NB4 (cell line): ENCODE results near the gene MYBPHL.

Source experiments
- DNase-seq: peaks from one replicate; pipeline ENCODE4 v3.0.0; 2010; ENCODE audit warnings: low read depth
- H3K4me3 ChIP-seq: one replicate; pipeline ENCODE4 v1.5.1; 2011; ENCODE audit warnings: mild to moderate bottlenecking, low read depth, low read length, moderate library complexity
- MYC ChIP-seq: IDR thresholded peaks from 2 replicates; pipeline ENCODE4 v1.6.1; 2011; ENCODE audit warnings: low read depth, low read length
- POLR2A ChIP-seq: IDR thresholded peaks from 2 replicates; pipeline ENCODE4 v1.6.1; 2011; ENCODE audit warnings: mild to moderate bottlenecking; ENCODE audit not compliant: insufficient read length; ENCODE audit errors: extremely low read depth
- TF ChIP-seq, protein P1 (sequence below): IDR thresholded peaks from 2 replicates; pipeline ENCODE4 v1.6.1; 2011; ENCODE audit warnings: low read depth, low read length
- TF ChIP-seq, protein P2 (sequence below): IDR thresholded peaks from one replicate; pipeline ENCODE4 v1.5.1; 2012; ENCODE audit warnings: low read depth, low read length

MYBPHL gene

DNA sequence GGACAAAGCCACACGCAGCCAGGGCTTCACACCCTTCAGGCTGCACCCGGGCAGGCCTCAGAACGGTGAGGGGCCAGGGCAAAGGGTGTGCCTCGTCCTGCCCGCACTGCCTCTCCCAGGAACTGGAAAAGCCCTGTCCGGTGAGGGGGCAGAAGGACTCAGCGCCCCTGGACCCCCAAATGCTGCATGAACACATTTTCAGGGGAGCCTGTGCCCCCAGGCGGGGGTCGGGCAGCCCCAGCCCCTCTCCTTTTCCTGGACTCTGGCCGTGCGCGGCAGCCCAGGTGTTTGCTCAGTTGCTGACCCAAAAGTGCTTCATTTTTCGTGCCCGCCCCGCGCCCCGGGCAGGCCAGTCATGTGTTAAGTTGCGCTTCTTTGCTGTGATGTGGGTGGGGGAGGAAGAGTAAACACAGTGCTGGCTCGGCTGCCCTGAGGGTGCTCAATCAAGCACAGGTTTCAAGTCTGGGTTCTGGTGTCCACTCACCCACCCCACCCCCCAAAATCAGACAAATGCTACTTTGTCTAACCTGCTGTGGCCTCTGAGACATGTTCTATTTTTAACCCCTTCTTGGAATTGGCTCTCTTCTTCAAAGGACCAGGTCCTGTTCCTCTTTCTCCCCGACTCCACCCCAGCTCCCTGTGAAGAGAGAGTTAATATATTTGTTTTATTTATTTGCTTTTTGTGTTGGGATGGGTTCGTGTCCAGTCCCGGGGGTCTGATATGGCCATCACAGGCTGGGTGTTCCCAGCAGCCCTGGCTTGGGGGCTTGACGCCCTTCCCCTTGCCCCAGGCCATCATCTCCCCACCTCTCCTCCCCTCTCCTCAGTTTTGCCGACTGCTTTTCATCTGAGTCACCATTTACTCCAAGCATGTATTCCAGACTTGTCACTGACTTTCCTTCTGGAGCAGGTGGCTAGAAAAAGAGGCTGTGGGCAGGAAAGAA lies 32.0 kb downstream of the MYBPHL start:
- no peak overlapping the region for H3K4me3 ChIP-seq
- no peak for DNase-seq
- TF ChIP-seq, protein P1, sequence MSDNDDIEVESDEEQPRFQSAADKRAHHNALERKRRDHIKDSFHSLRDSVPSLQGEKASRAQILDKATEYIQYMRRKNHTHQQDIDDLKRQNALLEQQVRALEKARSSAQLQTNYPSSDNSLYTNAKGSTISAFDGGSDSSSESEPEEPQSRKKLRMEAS = no peak
- TF ChIP-seq POLR2A (no peak), MYC (no peak)
- TF ChIP-seq, protein P2, sequence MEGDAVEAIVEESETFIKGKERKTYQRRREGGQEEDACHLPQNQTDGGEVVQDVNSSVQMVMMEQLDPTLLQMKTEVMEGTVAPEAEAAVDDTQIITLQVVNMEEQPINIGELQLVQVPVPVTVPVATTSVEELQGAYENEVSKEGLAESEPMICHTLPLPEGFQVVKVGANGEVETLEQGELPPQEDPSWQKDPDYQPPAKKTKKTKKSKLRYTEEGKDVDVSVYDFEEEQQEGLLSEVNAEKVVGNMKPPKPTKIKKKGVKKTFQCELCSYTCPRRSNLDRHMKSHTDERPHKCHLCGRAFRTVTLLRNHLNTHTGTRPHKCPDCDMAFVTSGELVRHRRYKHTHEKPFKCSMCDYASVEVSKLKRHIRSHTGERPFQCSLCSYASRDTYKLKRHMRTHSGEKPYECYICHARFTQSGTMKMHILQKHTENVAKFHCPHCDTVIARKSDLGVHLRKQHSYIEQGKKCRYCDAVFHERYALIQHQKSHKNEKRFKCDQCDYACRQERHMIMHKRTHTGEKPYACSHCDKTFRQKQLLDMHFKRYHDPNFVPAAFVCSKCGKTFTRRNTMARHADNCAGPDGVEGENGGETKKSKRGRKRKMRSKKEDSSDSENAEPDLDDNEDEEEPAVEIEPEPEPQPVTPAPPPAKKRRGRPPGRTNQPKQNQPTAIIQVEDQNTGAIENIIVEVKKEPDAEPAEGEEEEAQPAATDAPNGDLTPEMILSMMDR = no peak

GRCh38 chr1:109273570-109274288 lies 33.1 kb downstream of the MYBPHL start:
- TF ChIP-seq MYC (no peak), POLR2A (no peak)
- TF ChIP-seq, protein P1 = no peak
- TF ChIP-seq, protein P2 = no peak
- no peak overlapping the region for H3K4me3 ChIP-seq
- no peak for DNase-seq

- H3K4me3 ChIP-seq = no peak overlapping the region
- TF ChIP-seq POLR2A (no peak), MYC (no peak)
- TF ChIP-seq, protein P2 = no peak
- TF ChIP-seq, protein P1 = no peak
- DNase-seq = no peak
Observed at GRCh38 chr1:109272831-109273547, 33.8 kb downstream of the MYBPHL start.

DNA sequence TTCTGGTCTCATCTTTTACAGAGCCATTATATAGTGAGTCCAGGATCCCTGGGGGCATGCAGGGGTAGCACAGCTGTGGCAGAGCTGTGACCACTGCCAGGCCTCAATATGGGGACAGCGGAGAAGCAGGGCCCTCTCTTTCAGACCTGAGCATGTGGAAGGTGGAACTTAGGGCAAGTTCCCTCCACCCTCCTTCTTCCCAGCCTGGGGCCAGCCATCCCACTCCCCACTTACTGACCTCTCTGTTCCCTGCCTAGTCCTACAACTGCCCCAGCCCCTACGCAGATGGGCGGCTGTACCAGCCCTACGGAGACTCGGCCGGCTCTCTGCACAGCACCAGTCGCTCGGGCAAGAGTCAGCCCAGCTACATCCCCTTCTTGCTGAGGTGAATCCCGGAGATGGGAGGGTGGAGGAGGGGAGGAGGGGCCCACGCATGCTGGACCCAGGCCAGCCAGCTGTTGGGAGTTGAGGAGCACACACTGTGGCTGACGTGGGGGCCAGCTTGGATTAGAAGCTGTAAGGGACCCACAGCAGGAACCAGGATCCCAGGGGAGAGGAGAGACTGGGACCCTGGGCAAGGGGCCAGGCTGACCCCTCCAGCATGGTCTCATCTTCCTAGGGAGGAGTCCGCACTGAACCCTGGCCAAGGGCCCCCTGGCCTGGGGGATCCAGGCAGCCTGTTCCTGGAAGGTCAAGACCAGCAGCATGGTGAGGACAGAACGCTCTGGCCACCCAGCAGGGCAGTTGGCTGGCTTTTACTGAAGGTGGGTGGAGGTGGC lies 34.6 kb downstream of the MYBPHL start:
- no peak for TF ChIP-seq MYC
- H3K4me3 ChIP-seq = no peak overlapping the region
- DNase-seq = no peak

DNA sequence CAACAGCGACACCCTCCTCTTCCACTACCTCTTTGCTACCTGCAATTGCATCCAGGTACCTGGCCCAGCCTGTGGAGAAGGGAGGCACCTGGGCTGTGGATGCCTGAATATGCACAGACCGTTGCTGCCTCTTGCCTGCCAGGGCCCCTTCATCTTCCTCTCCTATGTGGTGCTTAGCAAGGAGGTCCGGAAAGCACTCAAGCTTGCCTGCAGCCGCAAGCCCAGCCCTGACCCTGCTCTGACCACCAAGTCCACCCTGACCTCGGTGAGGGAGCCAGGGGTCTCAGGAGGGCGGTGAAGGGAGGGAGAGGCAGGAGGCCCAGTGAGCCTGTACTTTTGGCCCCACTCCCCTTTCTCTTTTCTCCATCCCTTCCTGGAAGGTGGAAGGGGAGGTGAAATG lies 35.4 kb downstream of the MYBPHL start:
- H3K4me3 ChIP-seq = no peak overlapping the region
- DNase-seq = no peak
- TF ChIP-seq POLR2A = no peak
- TF ChIP-seq, protein P2 = no peak
- no peak for TF ChIP-seq MYC
- TF ChIP-seq, protein P1 = no peak
